Measurements from ENCODE around the gene DVL1. TPM values are rescaled to one million over a fixed set of nuclear protein-coding genes. Genes with fewer than 3 reads are reported as not detected.

Gene DVL1
- total and polyA plus RNA-seq, 2 of the 13 experiments (the other 11 are each of a cell fraction or from before 2014, with no cell fraction given), result 30.8 to 60.4 TPM

DNA sequence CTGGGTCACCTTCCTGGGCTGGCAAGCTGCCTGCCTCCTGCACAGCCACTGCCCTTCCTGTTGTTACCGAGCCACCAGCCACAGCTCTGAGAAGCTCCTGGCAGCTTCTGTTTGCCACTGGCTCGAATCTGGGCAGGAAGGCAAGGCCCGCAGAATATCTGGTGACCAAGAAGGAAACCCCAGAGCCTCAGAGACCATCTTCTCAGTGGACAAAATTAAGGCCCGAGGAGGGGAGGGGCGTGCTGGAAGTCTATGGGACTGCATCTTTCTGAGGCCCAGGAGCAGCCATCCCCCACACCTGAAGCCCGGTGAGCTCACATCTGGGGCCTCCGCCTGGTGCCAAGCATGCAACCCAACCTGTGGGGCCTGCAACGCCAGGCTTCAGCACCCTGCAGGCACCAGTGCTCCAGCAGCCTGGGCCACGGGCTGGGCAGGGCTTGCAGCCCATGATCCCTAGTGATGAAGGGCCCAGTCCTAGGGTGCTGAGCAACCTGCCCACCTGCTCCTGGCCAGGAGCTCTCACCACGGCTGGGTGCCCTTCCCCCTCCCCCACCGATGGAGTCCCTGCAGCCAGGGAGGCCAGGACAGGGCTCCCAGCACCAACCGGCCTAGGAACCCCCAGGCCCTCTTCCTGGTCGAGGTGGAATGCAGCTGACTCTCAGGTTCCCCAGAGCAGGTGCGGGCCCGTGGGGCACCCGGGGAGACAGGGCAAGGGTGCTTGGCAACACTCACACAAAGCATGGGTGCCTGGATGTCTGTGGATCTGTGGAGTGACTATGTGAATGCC lies 23.7 kb downstream of the DVL1 start (continued):
- TF ChIP-seq CAMTA2 (CRISPR knock-in tag; IDR thresholded peaks at IDR 0.05; ENCODE audit: borderline replicate concordance) (no peak), EHMT2 (IDR thresholded peaks at IDR 0.05; ENCODE audit: borderline replicate concordance, low read depth, low read length) (no peak), MZF1 (CRISPR knock-in tag; IDR thresholded peaks at IDR 0.05; ENCODE audit: borderline replicate concordance) (no peak), ZNF407 (CRISPR knock-in tag; IDR thresholded peaks at IDR 0.05; ENCODE audit: not compliant biosample characterization) (peak; percentile 38), HOXA7 (CRISPR knock-in tag; IDR thresholded peaks at IDR 0.05) (no peak), THAP8 (CRISPR knock-in tag; IDR thresholded peaks at IDR 0.05; ENCODE audit: borderline replicate concordance) (0 out of 2 replicates have a peak, but pooled peaks have one; percentile 7), ZNF558 (CRISPR knock-in tag; IDR thresholded peaks at IDR 0.05; ENCODE audit: borderline replicate concordance) (0 out of 2 replicates have a peak, but pooled peaks have one; percentile 14), SCMH1 (CRISPR knock-in tag; IDR thresholded peaks at IDR 0.05; ENCODE audit: borderline replicate concordance) (no peak), RARG (CRISPR knock-in tag; IDR thresholded peaks at IDR 0.05; ENCODE audit: low read depth) (no peak), MED8 (CRISPR knock-in tag; IDR thresholded peaks at IDR 0.05; ENCODE audit: insufficient replicate concordance) (peak; percentile 13), ZNF552 (CRISPR knock-in tag; IDR thresholded peaks at IDR 0.05; ENCODE audit: borderline replicate concordance) (no peak), ZNF501 (CRISPR knock-in tag; IDR thresholded peaks at IDR 0.05) (no peak), ZNF629 (CRISPR knock-in tag; conservative IDR thresholded peaks at IDR 0.05) (no peak)
- TF ChIP-seq, protein P1, sequence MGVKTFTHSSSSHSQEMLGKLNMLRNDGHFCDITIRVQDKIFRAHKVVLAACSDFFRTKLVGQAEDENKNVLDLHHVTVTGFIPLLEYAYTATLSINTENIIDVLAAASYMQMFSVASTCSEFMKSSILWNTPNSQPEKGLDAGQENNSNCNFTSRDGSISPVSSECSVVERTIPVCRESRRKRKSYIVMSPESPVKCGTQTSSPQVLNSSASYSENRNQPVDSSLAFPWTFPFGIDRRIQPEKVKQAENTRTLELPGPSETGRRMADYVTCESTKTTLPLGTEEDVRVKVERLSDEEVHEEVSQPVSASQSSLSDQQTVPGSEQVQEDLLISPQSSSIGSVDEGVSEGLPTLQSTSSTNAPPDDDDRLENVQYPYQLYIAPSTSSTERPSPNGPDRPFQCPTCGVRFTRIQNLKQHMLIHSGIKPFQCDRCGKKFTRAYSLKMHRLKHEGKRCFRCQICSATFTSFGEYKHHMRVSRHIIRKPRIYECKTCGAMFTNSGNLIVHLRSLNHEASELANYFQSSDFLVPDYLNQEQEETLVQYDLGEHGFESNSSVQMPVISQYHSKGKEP (CRISPR knock-in tag; IDR thresholded peaks at IDR 0.05), result no peak
- TF ChIP-seq, protein P2, sequence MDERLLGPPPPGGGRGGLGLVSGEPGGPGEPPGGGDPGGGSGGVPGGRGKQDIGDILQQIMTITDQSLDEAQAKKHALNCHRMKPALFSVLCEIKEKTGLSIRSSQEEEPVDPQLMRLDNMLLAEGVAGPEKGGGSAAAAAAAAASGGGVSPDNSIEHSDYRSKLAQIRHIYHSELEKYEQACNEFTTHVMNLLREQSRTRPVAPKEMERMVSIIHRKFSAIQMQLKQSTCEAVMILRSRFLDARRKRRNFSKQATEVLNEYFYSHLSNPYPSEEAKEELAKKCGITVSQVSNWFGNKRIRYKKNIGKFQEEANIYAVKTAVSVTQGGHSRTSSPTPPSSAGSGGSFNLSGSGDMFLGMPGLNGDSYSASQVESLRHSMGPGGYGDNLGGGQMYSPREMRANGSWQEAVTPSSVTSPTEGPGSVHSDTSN (CRISPR knock-in tag; IDR thresholded peaks at IDR 0.05), result no peak

All from HepG2 (cell line).